IMR-90 (cell line): ENCODE measurements around the gene HEYL. TPM values are rescaled to one million over a fixed set of nuclear protein-coding genes. Genes with fewer than 3 reads are reported as not detected.

Experiments used
- ATAC-seq: fragments of 200-7000 bp; cut with Tn5 transposase; 2 replicates; pipeline ENCODE4 v1.9.1; 2020; ENCODE audit warnings: low read depth, mild to moderate bottlenecking, moderate library complexity
- BruUV-seq: library from RNA; stranded (reverse); fragments of 400-500 nt; replicated peaks from 2 replicates; lab custom pipeline; 2021; lab: Mats Ljungman, UMichigan
- CTCF ChIA-PET: fragments of 300-600 bp; formaldehyde crosslinking; extraction: SDS; loops from one replicate; lab custom pipeline; 2021; ENCODE audit warnings: antibody characterized with exemption; lab: Yijun Ruan, JAX
- POLR2A ChIA-PET: fragments of 300-600 bp; sonication (Branson Sonifier 250); formaldehyde crosslinking; loops from one replicate; lab custom pipeline; 2022; ENCODE audit warnings: antibody characterized with exemption; ENCODE audit not compliant: unreplicated experiment; lab: Charles Lee
- DNase-seq: peaks from one replicate; pipeline ENCODE4 v3.0.0; 2013
- H2AFZ ChIP-seq: replicated peaks from 2 replicates; pipeline ENCODE3; 2013; ENCODE audit warnings: low read length, mild to moderate bottlenecking; ENCODE audit not compliant: poor library complexity
- H2AK5ac ChIP-seq: 2 replicates; pipeline ENCODE4 v1.6.1; 2013; ENCODE audit warnings: low read depth, low read length, inconsistent platforms
- H2AK9ac ChIP-seq: replicated peaks from 2 replicates; pipeline ENCODE3; 2013; ENCODE audit warnings: mild to moderate bottlenecking, low read depth, low read length, moderate library complexity; ENCODE audit not compliant: poor library complexity
- H2BK120ac ChIP-seq: 2 replicates; pipeline ENCODE4 v1.6.1; 2013; ENCODE audit warnings: low read depth, low read length, inconsistent platforms
- H2BK15ac ChIP-seq: 3 replicates; pipeline ENCODE4 v1.6.1; 2013; ENCODE audit warnings: low read depth, low read length, inconsistent platforms
- H2BK20ac ChIP-seq: 2 replicates; pipeline ENCODE4 v1.6.1; 2013; ENCODE audit warnings: low read depth, mild to moderate bottlenecking, inconsistent platforms, low read length, moderate library complexity
- H2BK5ac ChIP-seq: 2 replicates; pipeline ENCODE4 v1.6.1; 2013; ENCODE audit warnings: mild to moderate bottlenecking, low read depth, low read length, inconsistent platforms; ENCODE audit not compliant: poor library complexity, severe bottlenecking
- H3K14ac ChIP-seq: replicated peaks from 2 replicates; pipeline ENCODE4 v1.6.1; 2013; ENCODE audit warnings: low read depth, low read length, inconsistent platforms
- H3K18ac ChIP-seq: 2 replicates; pipeline ENCODE4 v1.6.1; 2013; ENCODE audit warnings: low read depth, low read length, control low read depth
- H3K23ac ChIP-seq: 2 replicates; pipeline ENCODE4 v1.6.1; 2013; ENCODE audit warnings: low read depth, low read length, inconsistent platforms
- H3K27ac ChIP-seq: 2 replicates; pipeline ENCODE4 v1.5.1; 2013; ENCODE audit warnings: mild to moderate bottlenecking, control low read depth, low read length; ENCODE audit not compliant: insufficient read depth
- H3K27me3 ChIP-seq: 2 replicates; pipeline ENCODE4 v1.6.1; 2013; ENCODE audit warnings: low read length; ENCODE audit not compliant: control insufficient read depth, insufficient read depth
- H3K36me3 ChIP-seq: 2 replicates; pipeline ENCODE4 v1.6.1; 2013; ENCODE audit warnings: low read length, mixed read lengths; ENCODE audit not compliant: control insufficient read depth, insufficient read depth
- H3K4ac ChIP-seq: 2 replicates; pipeline ENCODE4 v1.6.1; 2013; ENCODE audit warnings: low read depth, low read length, inconsistent platforms
- H3K4me1 ChIP-seq: 2 replicates; pipeline ENCODE4 v1.6.1; 2013; ENCODE audit warnings: low read length, mixed read lengths; ENCODE audit not compliant: control insufficient read depth, insufficient read depth
- H3K4me2 ChIP-seq: 2 replicates; pipeline ENCODE4 v1.6.1; 2013; ENCODE audit warnings: low read depth, mild to moderate bottlenecking, control low read depth, low read length, moderate library complexity
- H3K4me3 ChIP-seq: 2 replicates; pipeline ENCODE4 v1.5.1; 2013; ENCODE audit warnings: low read depth, mild to moderate bottlenecking, control low read depth, low read length, moderate library complexity; ENCODE audit not compliant: insufficient read depth
- H3K56ac ChIP-seq: 2 replicates; pipeline ENCODE4 v1.6.1; 2013; ENCODE audit warnings: low read length, inconsistent platforms; ENCODE audit not compliant: insufficient read depth; ENCODE audit errors: extremely low read depth
- H3K79me1 ChIP-seq, 2 experiments: 2 replicates each; pipeline ENCODE4 v1.6.1; 2013; ENCODE audit warnings: low read length in 2 of 2, inconsistent platforms in 1 of 2, low read depth in 1 of 2
- H3K9ac ChIP-seq: 2 replicates; pipeline ENCODE4 v1.6.1; 2013; ENCODE audit warnings: low read depth, low read length, control low read depth
- H3K9me1 ChIP-seq: 2 replicates; pipeline ENCODE4 v1.6.1; 2013; ENCODE audit warnings: low read length, inconsistent platforms; ENCODE audit not compliant: insufficient read depth
- H3K9me3 ChIP-seq: 2 replicates; pipeline ENCODE4 v1.6.1; 2013; ENCODE audit warnings: low read length; ENCODE audit not compliant: control insufficient read depth, insufficient read depth
- H4K20me1 ChIP-seq: 2 replicates; pipeline ENCODE4 v1.6.1; 2013; ENCODE audit warnings: low read length, inconsistent platforms; ENCODE audit not compliant: insufficient read depth
- H4K5ac ChIP-seq: 2 replicates; pipeline ENCODE4 v1.6.1; 2013; ENCODE audit warnings: mild to moderate bottlenecking, low read depth, low read length, control low read depth
- H4K8ac ChIP-seq, 2 experiments: 2 replicates each; pipeline ENCODE4 v1.6.1; 2013; ENCODE audit warnings: low read depth in 2 of 2, low read length in 2 of 2, control low read depth in 1 of 2, inconsistent platforms in 1 of 2
- H4K91ac ChIP-seq: 2 replicates; pipeline ENCODE4 v1.6.1; 2013; ENCODE audit warnings: low read depth, low read length, inconsistent platforms; ENCODE audit not compliant: insufficient read depth
- CTCF ChIP-seq: conservative IDR thresholded peaks from 2 replicates; pipeline ENCODE4 v1.5.1; 2012; ENCODE audit warnings: mild to moderate bottlenecking, low read depth, low read length, improper control_type of control experiment
- USF2 ChIP-seq: fragments of 150-350 bp; IDR thresholded peaks from 2 replicates; pipeline ENCODE4 v1.6.1; 2017; ENCODE audit warnings: mild to moderate bottlenecking, antibody characterized with exemption, low read length, low read depth
- WGBS, 2 experiments: methylation state at CpG; one replicate each; pipeline versions ENCODE4 v1.1.5 to v1.1.7; 2013; ENCODE audit warnings: missing lambda C conversion rate in 2 of 2; ENCODE audit not compliant: insufficient read length in 1 of 2; ENCODE audit errors: extremely low coverage in 2 of 2; 5-methylcytosine and 5-hydroxymethylcytosine counted together
- dilution Hi-C: fragments of 300-500 bp; cut with HindIII; formaldehyde crosslinking; loops from one replicate; pipeline ENCODE4 v1.14.3; 2018; ENCODE audit warnings: low sequenced_read_pairs; ENCODE audit not compliant: unreplicated experiment
- in situ Hi-C: fragments of 300-500 bp; cut with MboI; formaldehyde crosslinking; loops from 3 replicates; pipeline ENCODE4 v1.14.3; 2019; ENCODE audit warnings: low sequenced_read_pairs, inconsistent platforms, mixed read lengths
- intact Hi-C: fragments of 100-400 bp; cut with micrococcal nuclease; formaldehyde crosslinking; loops from 2 replicates; pipeline ENCODE4 v1.10.0; 2022
- polyA plus RNA-seq, 3 experiments: library from polyadenylated mRNA; depleted of rRNA; stranded (reverse); fragments of >200 nt; gene quantifications; 2 replicates each; pipeline ENCODE4 v1.2.3, GENCODE V29; 2012; ENCODE audit warnings: low replicate concordance in 1 of 3
- total RNA-seq: library from RNA; depleted of rRNA; stranded (reverse); fragments of >200 nt; gene quantifications from 2 replicates; pipeline ENCODE4 v1.2.3, GENCODE V29; 2012

Gene HEYL
- total and polyA plus RNA-seq, 2 of the 4 experiments (the other 2 are of a cell fraction): 0.02 TPM; not detected in 1

- intact Hi-C loops (no loop called here), in situ Hi-C loops (no loop called here), dilution Hi-C loops (no loop called here)
- Histone ChIP-seq H3K23ac (no peak overlapping the region), H3K4me2 (no peak overlapping the region), H3K4me3 (no peak overlapping the region), H3K18ac (no peak overlapping the region), H3K4ac (no peak overlapping the region), H3K9me1 (no peaks in the 10 kb centered on the region), H4K8ac (no peak overlapping the region), H3K9ac (no peak overlapping the region), H2AFZ (no peak overlapping the region), H3K4me1 (peaks cover 1% of the 10 kb centered on the region; the same call in 1 of the 2 replicates), H3K56ac (no peak overlapping the region), H4K20me1 (no peaks in the 10 kb centered on the region), H3K9me3 (no peaks in the 10 kb centered on the region), H3K27ac (no peak overlapping the region), H3K36me3 (no peaks in the 10 kb centered on the region), H2AK9ac (no peak overlapping the region), H2BK120ac (no peak overlapping the region), H3K27me3 (peaks cover 82% of the 10 kb centered on the region), H2BK15ac (no peak overlapping the region), H3K79me1 (no peaks in the 10 kb centered on the region), H4K5ac (no peak overlapping the region), H4K91ac (no peak overlapping the region), H2AK5ac (no peak overlapping the region), H2BK5ac (no peak overlapping the region), H2BK20ac (no peak overlapping the region), H3K14ac (no peak overlapping the region)
- BruUV-seq: no TSS peak
- no peak for ATAC-seq
- ChIA-PET CTCF (no interaction called here), POLR2A (no interaction called here)
- TF ChIP-seq USF2: peak; percentile 12; the same call in 1 of the 2 replicates
- no peak for TF ChIP-seq CTCF
- 39% methylated on average over 3 of the region's 8 CpGs; no CpG with 5 or more reads in 1 of the 2 experiments for WGBS, 2 experiments
- no peak for DNase-seq
Observed at GRCh38 chr1:39663559-39663958, 24.1 kb upstream of the HEYL start.
